Endothelial cell of hepatic sinusoid (primary cell): ENCODE data around the gene LIN7B.

Source experiments
- in situ Hi-C: cut with HindIII; loops from 2 replicates; pipeline ENCODE4 v1.10.0; 2017; ENCODE audit warnings: low sequenced_read_pairs

Gene LIN7B

DNA sequence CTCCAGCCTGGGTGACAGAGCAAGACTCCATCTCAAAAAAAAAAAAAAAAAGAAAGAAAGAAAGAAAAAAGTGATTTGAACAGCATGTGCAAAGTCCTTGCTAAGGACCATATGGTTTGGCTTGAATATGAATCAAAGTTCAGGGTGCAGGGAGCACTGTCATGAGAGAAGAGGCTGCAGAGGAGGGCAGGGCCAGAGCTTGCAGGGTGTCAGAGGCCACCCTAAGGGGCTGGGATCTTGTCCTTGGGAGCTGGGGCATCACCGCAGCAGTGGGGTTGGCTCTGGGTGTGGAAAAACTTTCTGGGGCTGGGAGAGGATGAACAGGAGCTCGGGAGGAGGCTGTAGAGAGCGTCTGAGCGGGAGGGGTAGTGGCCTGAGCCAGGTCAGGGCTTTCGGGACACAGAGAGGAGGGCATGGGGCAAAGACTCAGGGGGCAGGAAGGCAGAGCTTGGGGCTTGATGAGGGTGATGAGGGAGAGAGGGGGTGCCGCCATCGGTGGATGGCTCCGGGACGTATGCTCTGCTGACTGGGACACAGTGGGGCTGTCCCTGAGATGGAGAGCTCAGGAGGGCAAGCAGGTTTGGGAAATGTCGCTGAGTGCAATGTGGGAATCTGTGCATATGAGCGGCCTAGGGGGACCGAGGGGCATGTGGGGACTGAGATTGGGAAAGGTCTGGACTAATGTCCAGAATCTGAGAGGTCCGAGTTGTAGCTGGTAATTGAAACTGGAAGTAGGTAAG lies 46.5 kb downstream of the LIN7B start:
- in situ Hi-C loops, result no loop called here

DNA sequence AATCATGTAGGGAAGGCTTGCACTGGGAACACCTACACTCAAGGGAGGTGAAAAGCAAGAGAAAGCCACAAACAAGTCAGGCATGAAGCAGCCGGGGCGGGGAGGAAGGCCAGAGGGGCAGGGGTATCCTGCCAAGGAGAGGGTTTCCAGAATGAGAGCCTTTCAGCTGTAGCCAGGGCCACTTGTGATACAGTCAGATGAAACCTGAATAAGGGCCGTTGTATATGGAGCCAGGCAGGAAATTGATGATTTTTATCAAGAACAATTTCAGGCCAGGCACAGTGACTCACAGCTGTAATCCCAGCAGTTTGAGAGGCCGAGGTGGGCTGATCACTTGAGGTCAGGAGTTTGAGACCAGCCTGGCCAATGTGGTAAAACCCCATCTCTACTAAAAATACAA lies 47.8 kb downstream of the LIN7B start:
- in situ Hi-C loops, result no loop called here

DNA sequence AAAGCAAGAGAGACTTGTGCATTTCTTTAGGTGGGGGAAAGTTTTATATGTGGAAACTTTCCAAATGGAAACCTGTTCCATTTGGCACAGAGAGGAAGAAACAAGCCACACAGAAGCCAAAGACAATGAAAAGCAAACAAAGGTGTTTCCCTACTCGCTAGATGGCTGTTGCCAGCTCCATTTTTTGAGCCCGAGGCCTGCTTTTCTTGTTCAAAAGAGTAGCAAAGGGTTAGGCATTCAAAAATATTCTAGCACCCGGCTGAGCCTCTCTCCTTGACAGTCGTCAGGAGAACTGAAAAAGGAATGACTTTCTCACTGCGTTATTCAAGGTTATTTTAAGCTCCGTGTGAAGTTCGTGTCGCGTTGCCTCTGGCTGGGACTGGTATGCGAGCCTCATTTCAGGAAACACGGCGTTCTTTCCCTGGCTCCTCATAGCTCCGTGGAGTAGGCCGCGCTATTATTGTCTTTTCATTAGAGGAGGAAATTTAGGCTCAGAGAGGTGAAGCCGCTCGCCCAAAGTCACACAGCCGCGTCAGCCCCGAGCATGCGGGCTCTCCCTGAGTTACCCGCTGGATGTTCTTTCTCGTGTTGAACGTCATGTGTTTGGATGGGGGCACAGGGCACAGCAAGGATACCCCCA lies 51.1 kb downstream of the LIN7B start:
- in situ Hi-C loops, result no loop called here

DNA sequence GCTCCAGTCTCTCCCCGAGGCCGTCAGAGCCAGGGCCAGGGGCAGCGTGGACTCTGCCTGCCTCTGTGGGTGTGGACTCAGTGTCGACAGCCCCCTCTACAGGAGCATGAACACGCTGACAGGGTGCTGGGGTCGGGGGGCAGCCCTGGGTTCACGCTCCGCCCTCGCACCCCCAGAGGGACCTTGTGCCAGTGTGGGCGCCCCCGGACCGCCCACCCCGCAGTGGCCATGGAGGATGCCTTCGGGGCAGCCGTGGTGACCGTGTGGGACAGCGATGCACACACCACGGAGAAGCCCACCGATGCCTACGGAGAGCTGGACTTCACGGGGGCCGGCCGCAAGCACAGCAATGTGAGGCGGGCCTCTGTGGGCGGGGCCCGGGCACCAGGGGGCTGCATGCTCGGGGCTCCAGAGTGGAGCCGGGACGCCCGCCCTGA lies 51.7 kb downstream of the LIN7B start:
- in situ Hi-C loops, result no loop called here

GRCh38 chr19:49167857-49168409 lies 53.8 kb downstream of the LIN7B start:
- in situ Hi-C loops, result no loop called here
